ENCODE measurements around the gene CPLX1.

Gene CPLX1

DNA sequence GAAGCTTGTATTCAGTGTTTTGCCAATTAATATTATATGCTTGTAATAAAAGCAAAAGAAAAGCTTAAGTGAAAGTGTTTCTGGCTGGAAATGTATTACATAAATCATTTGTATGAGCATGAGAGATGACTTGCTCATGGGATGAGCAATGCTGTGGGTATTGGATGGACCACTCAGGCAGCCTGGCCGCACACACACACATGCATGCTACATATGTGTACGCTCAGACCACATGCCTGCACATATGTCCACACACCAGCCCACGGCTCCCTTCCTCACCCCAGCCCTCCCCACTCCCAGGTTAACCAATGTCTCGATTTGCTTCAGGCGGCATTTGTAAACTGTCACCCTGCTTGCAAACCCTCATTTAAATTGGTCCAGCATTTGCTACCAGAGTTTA is 55.9 kb downstream of the CPLX1 start:
- no peaks in the 10 kb centered on the region for H3K36me3 ChIP-seq (ENCODE audit: control insufficient read depth, insufficient read depth, low read length)
- H3K9me3 ChIP-seq (ENCODE audit: control insufficient read depth, low read length), result no peaks in the 10 kb centered on the region
- H3K9ac ChIP-seq (ENCODE audit: low read length), result no peak overlapping the region
- H3K27me3 ChIP-seq (ENCODE audit: control insufficient read depth, insufficient read depth, low read length), result no peaks in the 10 kb centered on the region
- H3K4me1 ChIP-seq (ENCODE audit: control insufficient read depth, insufficient read depth, low read length), result peaks cover 10% of the 10 kb centered on the region
- H3K4me3 ChIP-seq (ENCODE audit: low read length), result no peak overlapping the region

DNA sequence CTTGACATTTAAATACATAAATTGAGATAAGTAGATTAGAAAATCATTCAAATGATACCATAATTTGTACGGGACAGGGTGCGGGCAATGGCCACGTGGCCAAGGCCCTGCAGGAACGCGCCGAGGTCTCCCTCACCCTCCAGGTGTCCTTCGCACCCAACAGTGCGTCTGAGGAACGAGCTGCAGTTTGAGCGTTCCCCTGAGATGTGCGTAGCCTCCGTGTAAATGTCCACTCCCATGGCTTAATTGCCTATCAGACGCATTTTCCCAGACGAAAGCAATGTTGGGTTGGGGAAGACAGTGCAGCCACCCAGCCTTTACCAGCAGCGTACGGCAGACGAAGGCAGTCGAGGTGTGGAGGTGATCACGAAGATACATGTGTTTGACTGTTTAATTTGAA is 56.4 kb downstream of the CPLX1 start:
- no peak overlapping the region for H3K9ac ChIP-seq (ENCODE audit: low read length)
- no peak overlapping the region for H3K4me3 ChIP-seq (ENCODE audit: low read length)
- no peaks in the 10 kb centered on the region for H3K36me3 ChIP-seq (ENCODE audit: control insufficient read depth, insufficient read depth, low read length)
- H3K4me1 ChIP-seq (ENCODE audit: control insufficient read depth, insufficient read depth, low read length), result peaks cover 10% of the 10 kb centered on the region
- no peaks in the 10 kb centered on the region for H3K27me3 ChIP-seq (ENCODE audit: control insufficient read depth, insufficient read depth, low read length)
- H3K9me3 ChIP-seq (ENCODE audit: control insufficient read depth, low read length), result no peaks in the 10 kb centered on the region

DNA sequence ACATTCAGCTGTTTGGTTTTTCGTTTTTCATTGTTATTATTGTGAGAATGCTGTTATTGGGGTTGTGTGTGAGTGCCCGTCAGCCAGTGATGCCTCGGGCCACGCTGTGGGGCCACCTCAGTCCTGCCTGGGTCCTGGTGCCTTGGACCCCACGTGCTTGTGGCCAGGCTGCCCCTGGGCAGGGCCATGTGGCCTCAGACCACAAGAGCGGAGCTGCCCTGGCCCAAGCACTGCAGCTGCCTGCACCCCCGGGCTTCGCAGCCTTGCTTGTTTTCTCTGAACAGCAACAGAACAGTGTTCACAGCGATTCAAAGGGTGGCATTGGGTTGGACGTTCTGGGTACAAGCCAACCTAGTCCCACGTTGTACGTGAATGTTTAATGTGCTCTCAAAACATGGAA is 56.9 kb downstream of the CPLX1 start:
- Histone ChIP-seq H3K9ac (ENCODE audit: low read length) (no peak overlapping the region), H3K4me3 (ENCODE audit: low read length) (no peak overlapping the region), H3K27me3 (ENCODE audit: control insufficient read depth, insufficient read depth, low read length) (no peaks in the 10 kb centered on the region), H3K4me1 (ENCODE audit: control insufficient read depth, insufficient read depth, low read length) (peaks cover 10% of the 10 kb centered on the region), H3K9me3 (ENCODE audit: control insufficient read depth, low read length) (no peaks in the 10 kb centered on the region), H3K36me3 (ENCODE audit: control insufficient read depth, insufficient read depth, low read length) (no peaks in the 10 kb centered on the region)

DNA sequence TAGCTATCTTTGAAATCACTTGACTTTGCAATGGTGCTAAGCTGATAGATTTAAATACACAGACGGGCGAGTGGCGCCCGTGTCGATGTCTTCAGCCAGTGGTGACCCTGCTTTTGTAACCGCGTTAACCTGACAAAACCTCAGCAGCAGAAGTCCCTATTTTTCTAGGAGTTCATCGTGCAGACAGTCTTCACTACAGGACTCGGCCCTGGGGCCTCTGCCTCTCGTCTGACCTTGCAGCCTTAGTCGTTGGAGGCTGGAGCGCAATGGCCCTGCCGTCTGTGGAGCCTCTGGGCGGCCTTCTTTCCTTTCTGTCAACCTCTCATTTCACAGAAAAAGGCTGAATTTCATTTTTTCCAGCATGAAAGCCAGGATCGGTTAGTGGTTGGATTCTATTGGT is 57.9 kb downstream of the CPLX1 start:
- H3K4me3 ChIP-seq (ENCODE audit: low read length), result no peak overlapping the region
- H3K9ac ChIP-seq (ENCODE audit: low read length), result no peak overlapping the region
- H3K9me3 ChIP-seq (ENCODE audit: control insufficient read depth, low read length), result no peaks in the 10 kb centered on the region
- peaks cover 8% of the 10 kb centered on the region for H3K4me1 ChIP-seq (ENCODE audit: control insufficient read depth, insufficient read depth, low read length)
- no peaks in the 10 kb centered on the region for H3K27me3 ChIP-seq (ENCODE audit: control insufficient read depth, insufficient read depth, low read length)
- H3K36me3 ChIP-seq (ENCODE audit: control insufficient read depth, insufficient read depth, low read length), result no peaks in the 10 kb centered on the region

DNA sequence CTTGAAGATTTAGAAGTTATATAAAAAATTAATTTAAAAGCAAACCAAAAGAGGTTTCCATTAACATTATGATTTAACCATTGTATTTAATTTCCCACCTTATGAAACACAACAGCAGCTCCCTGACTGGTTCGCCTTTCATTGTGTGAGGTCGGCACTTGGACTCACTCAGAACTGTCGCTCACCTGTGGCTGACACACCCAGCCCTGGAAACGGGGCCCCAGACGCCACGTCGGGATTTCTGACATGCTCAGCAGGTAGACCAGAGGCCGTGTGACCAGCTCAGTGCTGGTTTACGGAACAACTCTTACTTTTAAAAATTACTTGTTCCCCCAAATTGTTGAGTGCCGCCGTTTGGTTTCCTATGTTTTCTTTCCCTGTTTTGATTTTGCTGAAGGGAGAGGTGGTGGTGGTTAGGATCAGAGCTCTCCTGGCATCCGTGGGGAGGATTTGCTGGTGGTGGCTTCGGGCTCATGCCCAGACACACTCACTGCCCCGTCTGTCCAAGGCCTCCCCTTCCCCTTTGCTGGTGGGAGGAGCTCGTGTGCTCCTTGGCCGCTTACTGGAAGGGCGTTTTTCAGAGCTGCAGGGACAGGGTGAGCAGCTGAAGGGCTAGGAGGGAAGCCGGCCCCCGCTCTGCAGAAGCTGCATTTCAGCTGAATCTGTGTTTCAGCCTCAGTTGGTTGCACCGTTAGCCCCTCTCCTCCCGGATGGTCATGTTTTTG is 59.2 kb downstream of the CPLX1 start:
- no peaks in the 10 kb centered on the region for H3K36me3 ChIP-seq (ENCODE audit: control insufficient read depth, insufficient read depth, low read length)
- H3K4me3 ChIP-seq (ENCODE audit: low read length), result no peak overlapping the region
- H3K9ac ChIP-seq (ENCODE audit: low read length), result peak overlapping the region; percentile 3
- no peaks in the 10 kb centered on the region for H3K27me3 ChIP-seq (ENCODE audit: control insufficient read depth, insufficient read depth, low read length)
- no peaks in the 10 kb centered on the region for H3K9me3 ChIP-seq (ENCODE audit: control insufficient read depth, low read length)
- peaks cover 11% of the 10 kb centered on the region for H3K4me1 ChIP-seq (ENCODE audit: control insufficient read depth, insufficient read depth, low read length)

DNA sequence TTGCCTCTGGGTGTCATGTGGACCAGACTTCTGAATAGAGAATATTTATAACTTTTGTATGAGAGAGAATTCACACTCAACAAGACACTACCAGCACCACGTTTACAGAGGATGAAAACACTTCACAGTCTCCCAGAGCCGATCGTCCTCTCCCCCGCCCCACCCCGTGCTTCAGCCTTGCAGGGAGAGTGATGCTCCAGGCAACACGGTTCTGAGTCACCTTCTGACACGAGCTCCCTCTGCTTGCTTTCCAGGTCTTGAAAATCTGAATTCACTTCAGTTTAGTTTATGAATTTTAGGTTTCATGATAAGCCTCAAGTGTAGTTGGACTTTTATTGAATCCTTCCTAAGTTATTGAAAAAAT is 59.8 kb downstream of the CPLX1 start:
- no peak overlapping the region for H3K4me3 ChIP-seq (ENCODE audit: low read length)
- no peak overlapping the region for H3K9ac ChIP-seq (ENCODE audit: low read length)
- H3K27me3 ChIP-seq (ENCODE audit: control insufficient read depth, insufficient read depth, low read length), result no peaks in the 10 kb centered on the region
- peaks cover 11% of the 10 kb centered on the region for H3K4me1 ChIP-seq (ENCODE audit: control insufficient read depth, insufficient read depth, low read length)
- H3K9me3 ChIP-seq (ENCODE audit: control insufficient read depth, low read length), result no peaks in the 10 kb centered on the region
- H3K36me3 ChIP-seq (ENCODE audit: control insufficient read depth, insufficient read depth, low read length), result no peaks in the 10 kb centered on the region

DNA sequence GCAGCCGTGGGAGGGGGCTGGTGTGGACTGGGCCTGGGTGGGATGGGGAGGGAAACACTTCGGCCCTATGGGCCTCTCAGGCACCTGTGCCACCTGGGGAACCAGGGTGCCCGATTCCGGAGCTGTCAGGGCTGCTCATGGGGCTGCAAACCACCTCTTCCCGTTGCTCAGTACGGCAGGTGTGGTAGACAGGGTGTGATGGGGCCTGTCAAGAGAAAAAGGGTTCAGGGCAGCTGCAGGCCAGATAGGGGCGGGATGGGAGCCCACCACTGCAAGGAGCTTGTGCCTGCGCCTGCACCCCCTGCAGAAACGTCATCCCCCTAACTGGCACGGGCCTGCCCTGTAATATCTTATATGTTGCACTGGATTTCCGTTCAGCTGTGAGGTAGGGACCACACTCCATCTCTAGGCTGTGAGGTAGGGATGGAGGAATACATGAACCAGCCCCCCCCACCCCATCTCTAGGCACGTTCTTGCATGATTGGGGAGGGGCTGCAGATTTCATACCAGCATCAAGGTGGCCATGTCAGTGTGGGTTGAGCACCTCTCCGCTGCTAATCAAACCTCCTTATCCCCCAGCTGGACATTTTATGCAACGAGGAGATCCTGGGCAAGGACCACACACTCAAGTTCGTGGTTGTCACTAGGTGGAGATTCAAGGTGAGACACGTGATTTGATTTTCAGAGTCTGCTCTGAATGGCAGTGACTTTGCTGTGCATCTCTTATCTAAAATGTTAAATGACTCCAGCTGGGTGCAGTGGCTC is 61.3 kb downstream of the CPLX1 start:
- no peaks in the 10 kb centered on the region for H3K9me3 ChIP-seq (ENCODE audit: control insufficient read depth, low read length)

DNA sequence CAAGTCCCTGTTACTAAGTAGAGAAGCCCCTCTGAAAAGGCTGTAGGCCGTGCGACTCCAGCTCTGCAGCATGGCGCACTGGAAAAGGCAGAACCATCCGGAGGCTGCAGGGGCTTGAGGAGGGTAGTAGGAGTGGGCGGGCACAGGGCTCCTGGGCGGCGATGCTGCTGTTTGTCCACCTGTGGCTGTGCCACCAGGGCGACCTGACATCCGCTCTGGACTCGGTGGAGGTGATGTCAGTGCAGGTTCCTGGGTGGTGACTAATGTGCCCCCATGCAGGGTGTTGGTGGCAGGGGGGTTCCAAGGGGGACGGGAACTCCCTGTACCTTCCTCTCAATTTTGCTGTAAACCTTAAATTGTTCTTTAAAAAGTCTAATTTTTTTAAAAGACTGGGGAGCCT is 62.0 kb downstream of the CPLX1 start:
- Histone ChIP-seq H3K9ac (ENCODE audit: low read length) (no peak overlapping the region), H3K27me3 (ENCODE audit: control insufficient read depth, insufficient read depth, low read length) (no peaks in the 10 kb centered on the region), H3K4me1 (ENCODE audit: control insufficient read depth, insufficient read depth, low read length) (peaks cover 11% of the 10 kb centered on the region), H3K4me3 (ENCODE audit: low read length) (no peak overlapping the region), H3K9me3 (ENCODE audit: control insufficient read depth, low read length) (no peaks in the 10 kb centered on the region), H3K36me3 (ENCODE audit: control insufficient read depth, insufficient read depth, low read length) (no peaks in the 10 kb centered on the region)

More for the DNA sequence above, 61.3 kb downstream of the CPLX1 start:
- H3K36me3 ChIP-seq (ENCODE audit: control insufficient read depth, insufficient read depth, low read length), result no peaks in the 10 kb centered on the region
- H3K4me3 ChIP-seq (ENCODE audit: low read length), result no peak overlapping the region
- H3K9ac ChIP-seq (ENCODE audit: low read length), result no peak overlapping the region
- H3K27me3 ChIP-seq (ENCODE audit: control insufficient read depth, insufficient read depth, low read length), result no peaks in the 10 kb centered on the region
- H3K4me1 ChIP-seq (ENCODE audit: control insufficient read depth, insufficient read depth, low read length), result peaks cover 11% of the 10 kb centered on the region

DNA sequence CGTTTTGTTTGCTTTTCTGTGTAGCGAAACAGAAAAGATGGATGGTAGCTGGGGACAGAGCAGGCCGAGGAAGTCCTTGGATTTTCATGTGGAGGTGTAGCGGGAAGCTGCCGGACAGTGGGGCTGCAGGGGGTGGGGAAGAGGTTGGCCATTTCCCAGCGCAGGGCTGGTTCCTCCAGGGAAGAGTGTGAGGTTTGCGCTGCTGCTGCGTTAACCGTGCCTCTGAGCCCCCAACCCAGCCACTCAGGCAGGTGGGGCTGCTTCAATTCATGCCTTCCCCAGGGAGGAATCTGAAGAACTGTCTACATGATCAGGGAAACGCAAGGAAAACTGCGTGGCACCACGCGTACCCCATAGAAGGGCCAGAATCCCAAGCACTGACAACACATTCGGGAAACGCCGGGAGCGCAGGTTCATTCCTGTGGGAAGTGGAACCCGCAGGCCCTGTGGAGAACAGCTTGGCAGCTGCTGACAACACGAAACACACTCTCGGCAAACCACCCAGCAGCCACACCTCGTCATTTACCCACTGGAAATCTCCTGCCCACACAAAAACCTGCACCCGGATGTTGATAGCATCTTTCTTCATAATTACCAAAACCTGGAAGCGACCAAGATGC is 62.6 kb downstream of the CPLX1 start:
- H3K9me3 ChIP-seq (ENCODE audit: control insufficient read depth, low read length), result no peaks in the 10 kb centered on the region
- H3K4me1 ChIP-seq (ENCODE audit: control insufficient read depth, insufficient read depth, low read length), result peaks cover 11% of the 10 kb centered on the region
- H3K4me3 ChIP-seq (ENCODE audit: low read length), result no peak overlapping the region
- H3K9ac ChIP-seq (ENCODE audit: low read length), result no peak overlapping the region
- H3K27me3 ChIP-seq (ENCODE audit: control insufficient read depth, insufficient read depth, low read length), result no peaks in the 10 kb centered on the region
- H3K36me3 ChIP-seq (ENCODE audit: control insufficient read depth, insufficient read depth, low read length), result no peaks in the 10 kb centered on the region

DNA sequence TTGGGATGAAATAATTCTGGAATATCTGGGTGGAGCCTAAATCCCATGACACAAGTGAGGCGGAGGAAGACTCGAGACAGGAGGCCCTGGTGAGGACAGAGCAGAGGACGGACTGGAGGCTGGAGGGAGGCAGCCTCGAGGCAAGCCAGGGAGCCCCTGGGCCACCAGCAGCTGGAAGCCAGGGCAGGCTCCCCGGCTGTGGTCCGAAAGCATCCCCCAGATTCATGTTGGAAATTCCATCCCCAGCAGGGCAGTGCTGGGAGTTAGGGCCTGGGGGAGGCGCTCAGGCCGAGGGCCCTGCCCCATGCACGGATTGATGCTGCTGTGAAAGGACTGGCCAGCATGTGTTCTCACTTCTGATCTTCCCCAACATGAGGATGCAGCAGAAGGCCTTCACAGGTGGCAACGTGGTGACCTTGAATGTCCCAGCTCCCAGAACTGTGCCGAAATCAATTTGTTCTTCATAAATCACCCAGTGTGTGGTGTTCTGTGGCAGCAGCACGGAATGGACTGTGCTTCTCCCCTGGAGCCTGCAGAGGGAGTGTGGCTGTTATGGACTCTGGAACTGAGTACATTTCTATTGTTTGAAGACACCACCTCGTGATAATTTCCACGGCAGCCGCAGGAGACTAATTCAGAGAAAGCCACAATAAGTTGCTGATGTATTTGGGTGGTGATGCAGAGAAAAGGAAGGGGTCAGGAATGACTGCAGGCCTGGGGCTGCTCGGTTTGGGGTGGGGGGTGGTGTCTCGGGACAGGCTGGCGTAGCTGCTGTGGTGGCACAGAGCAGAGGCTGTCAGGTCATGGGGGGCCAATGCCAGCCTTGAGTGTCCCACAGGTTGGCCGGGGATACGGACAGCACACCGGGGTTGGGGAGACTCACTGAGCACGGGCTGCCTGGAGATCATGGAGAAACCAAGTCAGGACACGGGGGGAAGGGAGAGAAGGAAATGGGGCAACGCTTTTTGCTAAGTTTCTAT is 63.4 kb downstream of the CPLX1 start:
- Histone ChIP-seq H3K36me3 (ENCODE audit: control insufficient read depth, insufficient read depth, low read length) (no peaks in the 10 kb centered on the region), H3K4me1 (ENCODE audit: control insufficient read depth, insufficient read depth, low read length) (peaks cover 11% of the 10 kb centered on the region), H3K9me3 (ENCODE audit: control insufficient read depth, low read length) (no peaks in the 10 kb centered on the region), H3K9ac (ENCODE audit: low read length) (no peak overlapping the region), H3K4me3 (ENCODE audit: low read length) (no peak overlapping the region), H3K27me3 (ENCODE audit: control insufficient read depth, insufficient read depth, low read length) (no peaks in the 10 kb centered on the region)

DNA sequence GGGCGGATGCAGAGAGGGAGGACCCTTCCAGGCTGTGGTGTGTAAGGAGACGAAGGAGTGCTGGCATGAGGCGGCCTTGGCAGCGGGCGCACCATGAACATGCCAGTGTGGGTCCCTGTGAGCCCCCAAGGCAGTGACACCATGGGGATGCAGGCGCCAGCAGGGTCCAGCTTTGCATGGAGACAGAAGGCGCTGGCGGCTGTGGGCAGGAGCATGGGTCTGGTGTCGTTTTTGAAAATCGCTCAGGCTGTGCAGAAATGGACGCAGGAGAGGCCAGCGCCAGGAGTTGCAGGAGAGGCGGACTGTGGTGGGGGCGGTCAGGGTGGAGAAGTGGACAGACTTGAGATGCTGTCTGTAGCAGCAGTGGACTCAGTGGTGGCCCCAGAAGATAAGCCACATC is 64.2 kb downstream of the CPLX1 start:
- Histone ChIP-seq H3K4me3 (ENCODE audit: low read length) (no peak overlapping the region), H3K9me3 (ENCODE audit: control insufficient read depth, low read length) (no peaks in the 10 kb centered on the region), H3K36me3 (ENCODE audit: control insufficient read depth, insufficient read depth, low read length) (no peaks in the 10 kb centered on the region), H3K4me1 (ENCODE audit: control insufficient read depth, insufficient read depth, low read length) (peaks cover 11% of the 10 kb centered on the region), H3K9ac (ENCODE audit: low read length) (no peak overlapping the region), H3K27me3 (ENCODE audit: control insufficient read depth, insufficient read depth, low read length) (no peaks in the 10 kb centered on the region)

Measured in mucosa of stomach (tissue), 1 donor.